Parathyroid adenoma (tissue), 2 donors: ENCODE measurements around the gene TMEM221.

ENCODE experiments used
- H2AFZ ChIP-seq: fragments of 300-600 bp; sonication (generic); one replicate; pipeline ENCODE4 v1.7.0; 2017; ENCODE audit warnings: antibody characterized with exemption, mild to moderate bottlenecking
- H3K27ac ChIP-seq: fragments of 300-600 bp; sonication (generic); one replicate; pipeline ENCODE4 v1.7.0; 2017
- H3K27me3 ChIP-seq: fragments of 300-600 bp; sonication (generic); one replicate; pipeline ENCODE4 v1.7.0; 2017; ENCODE audit warnings: low read length; ENCODE audit not compliant: control insufficient read depth, insufficient read depth
- H3K36me3 ChIP-seq: fragments of 300-600 bp; sonication (generic); one replicate; pipeline ENCODE4 v1.7.0; 2017; ENCODE audit warnings: low read length; ENCODE audit not compliant: control insufficient read depth, insufficient read depth
- H3K4me1 ChIP-seq: fragments of 300-600 bp; sonication (generic); one replicate; pipeline ENCODE4 v1.7.0; 2017; ENCODE audit warnings: control low read depth
- H3K4me2 ChIP-seq: fragments of 300-600 bp; sonication (generic); one replicate; pipeline ENCODE4 v1.7.0; 2017; ENCODE audit warnings: low read length
- H3K4me3 ChIP-seq: fragments of 300-600 bp; sonication (generic); one replicate; pipeline ENCODE4 v1.7.0; 2017; ENCODE audit warnings: low read depth, low read length
- H3K79me2 ChIP-seq: fragments of 300-600 bp; sonication (generic); one replicate; pipeline ENCODE4 v1.7.0; 2017; ENCODE audit warnings: control low read depth
- H3K9ac ChIP-seq: fragments of 300-600 bp; sonication (generic); one replicate; pipeline ENCODE4 v1.7.0; 2017; ENCODE audit warnings: mild to moderate bottlenecking
- H3K9me3 ChIP-seq: fragments of 300-600 bp; sonication (generic); one replicate; pipeline ENCODE4 v1.7.0; 2017; ENCODE audit warnings: low read length; ENCODE audit not compliant: control insufficient read depth
- CTCF ChIP-seq: fragments of 300-600 bp; sonication (generic); IDR thresholded peaks from one replicate; pipeline ENCODE4 v1.7.0; 2017; ENCODE audit warnings: antibody characterized with exemption, mild to moderate bottlenecking
- donor health status: primary hyperparathyroidism.

TMEM221 gene

GRCh38 chr19:17455308-17456123, 7.0 kb upstream of the TMEM221 start:
- Histone ChIP-seq H3K79me2 (no peaks in the 10 kb centered on the region), H3K36me3 (no peaks in the 10 kb centered on the region), H3K27ac (no peak overlapping the region), H2AFZ (peak overlapping the region; percentile 42), H3K4me1 (no peaks in the 10 kb centered on the region), H3K4me3 (no peak overlapping the region), H3K9ac (no peak overlapping the region), H3K4me2 (peak overlapping the region; percentile 35), H3K9me3 (no peaks in the 10 kb centered on the region), H3K27me3 (no peaks in the 10 kb centered on the region)
- no peak for TF ChIP-seq CTCF

GRCh38 chr19:17454576-17455071, 6.2 kb upstream of the TMEM221 start:
- Histone ChIP-seq H3K27me3 (no peaks in the 10 kb centered on the region), H3K27ac (no peak overlapping the region)
- no peak for TF ChIP-seq CTCF

GRCh38 chr19:17451820-17452219, 3.4 kb upstream of the TMEM221 start:
- TF ChIP-seq CTCF: no peak
- no peaks in the 10 kb centered on the region for H3K9me3 ChIP-seq
- no peaks in the 10 kb centered on the region for H3K4me1 ChIP-seq
- no peak overlapping the region for H3K4me2 ChIP-seq
- H3K27me3 ChIP-seq: no peaks in the 10 kb centered on the region
- no peak overlapping the region for H3K27ac ChIP-seq
- H3K36me3 ChIP-seq: no peaks in the 10 kb centered on the region
- H3K4me3 ChIP-seq: no peak overlapping the region
- no peak overlapping the region for H3K9ac ChIP-seq
- no peaks in the 10 kb centered on the region for H3K79me2 ChIP-seq
- no peak overlapping the region for H2AFZ ChIP-seq

More at GRCh38 chr19:17454576-17455071, 6.2 kb upstream of the TMEM221 start:
- Histone ChIP-seq H3K4me3 (no peak overlapping the region), H3K9me3 (no peaks in the 10 kb centered on the region), H2AFZ (no peak overlapping the region), H3K4me2 (no peak overlapping the region), H3K4me1 (no peaks in the 10 kb centered on the region), H3K79me2 (no peaks in the 10 kb centered on the region), H3K9ac (no peak overlapping the region), H3K36me3 (no peaks in the 10 kb centered on the region)

- Histone ChIP-seq H3K4me1 (no peaks in the 10 kb centered on the region), H2AFZ (no peak overlapping the region), H3K36me3 (no peaks in the 10 kb centered on the region), H3K4me2 (no peak overlapping the region), H3K27me3 (no peaks in the 10 kb centered on the region), H3K4me3 (no peak overlapping the region), H3K9ac (no peak overlapping the region), H3K79me2 (no peaks in the 10 kb centered on the region), H3K9me3 (no peaks in the 10 kb centered on the region), H3K27ac (no peak overlapping the region)
- no peak for TF ChIP-seq CTCF
These were observed 2.0 kb upstream of the TMEM221 start for GRCh38 chr19:17450264-17451075.
